NT2/D1 (cell line): ENCODE measurements around the gene EBNA1BP2.

Source experiments
- SUZ12 ChIP-seq: IDR thresholded peaks from 2 replicates; pipeline ENCODE4 v1.6.1; 2011; ENCODE audit not compliant: insufficient read length, insufficient read depth; ENCODE audit errors: extremely low read depth
- YY1 ChIP-seq: IDR thresholded peaks from 2 replicates; pipeline ENCODE4 v1.6.1; 2011; ENCODE audit not compliant: insufficient read length, insufficient read depth
- ZNF274 ChIP-seq: IDR thresholded peaks from 2 replicates; pipeline ENCODE4 v1.6.1; 2011; ENCODE audit warnings: mild to moderate bottlenecking, low read depth, low read length

- TF ChIP-seq YY1, result no peak
- TF ChIP-seq ZNF274, result no peak
- TF ChIP-seq SUZ12, result no peak
Measured at GRCh38 chr1:43149889-43150288, 22.2 kb downstream of the EBNA1BP2 start.
